HL-60 (cell line): ENCODE measurements around the gene C2CD5.

Experiments used
- CTCF ChIP-seq: IDR thresholded peaks from one replicate; pipeline ENCODE4 v1.5.1; 2011; ENCODE audit warnings: low read length, control low read depth, inconsistent platforms; ENCODE audit not compliant: insufficient read depth
- GABPA ChIP-seq: IDR thresholded peaks from 2 replicates; pipeline ENCODE4 v1.6.1; 2012; ENCODE audit warnings: low read depth
- POLR2AphosphoS5 ChIP-seq: IDR thresholded peaks from 2 replicates; pipeline ENCODE4 v1.6.1; 2012; ENCODE audit warnings: low read depth
- REST ChIP-seq: IDR thresholded peaks from 2 replicates; pipeline ENCODE4 v1.6.1; 2012; ENCODE audit warnings: low read depth; ENCODE audit not compliant: insufficient replicate concordance

- TF ChIP-seq CTCF: no peak
- no peak for TF ChIP-seq POLR2AphosphoS5
- TF ChIP-seq GABPA: no peak
- TF ChIP-seq REST: no peak
These were observed 136.9 kb downstream of the C2CD5 start for GRCh38 chr12:22407397-22407796.
